Activated naive CD4-positive, alpha-beta T cell treated with anti-CD3 and anti-CD28 coated beads, Interleukin-2, amount 10 ng/mL, durations not matched to agents 5 hours and 36 hours (primary cell): ENCODE data around the gene ETV3. TPM values are rescaled to one million over a fixed set of nuclear protein-coding genes. Genes with fewer than 3 reads are reported as not detected.

Experiments used
- total RNA-seq, 2 experiments: library from RNA; stranded (reverse); gene quantifications; one replicate each; pipeline ENCODE4 v1.2.3, GENCODE V29; 2021

The ETV3 gene
- 10 to 100 TPM; 45.4 to 45.5 TPM for total RNA-seq

DNA sequence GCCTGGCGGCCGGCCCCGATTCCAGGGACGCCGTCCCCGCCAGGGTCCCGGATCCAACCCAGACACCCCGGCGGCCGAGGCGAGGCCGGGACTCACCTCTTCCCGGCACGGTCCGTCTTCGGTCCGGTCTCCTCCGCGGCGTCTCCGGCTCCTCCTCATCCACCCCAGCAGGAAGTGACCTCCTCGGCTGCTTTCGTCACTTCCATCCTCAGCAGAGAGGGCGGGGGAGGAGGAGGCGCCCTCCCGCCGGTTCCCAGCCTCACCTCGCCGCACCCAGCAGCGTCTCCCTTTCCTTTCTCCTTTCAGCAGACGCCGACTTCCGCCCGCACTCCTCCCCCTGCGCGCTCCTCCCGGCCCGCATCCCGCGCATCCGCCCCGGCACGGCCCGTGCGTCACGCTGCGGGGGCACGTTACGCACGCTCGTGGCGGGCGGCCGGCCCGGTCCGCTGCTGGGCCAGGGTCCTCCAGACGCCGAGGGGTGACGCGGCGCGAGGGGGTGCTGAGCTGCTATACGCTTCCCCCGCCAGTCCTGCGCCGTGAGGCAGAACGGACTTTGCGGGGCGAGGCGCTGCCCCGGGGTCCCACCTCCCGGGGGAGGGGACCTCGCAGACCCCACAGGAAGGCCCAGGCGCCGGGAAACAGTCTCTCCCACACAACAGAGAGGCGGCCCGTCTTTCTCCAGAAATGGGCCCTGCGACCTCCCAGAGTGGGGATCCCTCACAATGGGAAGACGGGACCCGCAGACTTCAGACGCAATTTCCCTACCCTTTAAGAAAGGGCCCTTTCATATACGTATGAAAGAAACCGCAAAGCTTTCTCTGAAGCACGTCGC lies at the start of gene ETV3:
TSS of gene ETV3 (minus strand) at position 176 of the 832 bp plus-strand sequence. CDS start 2,043 bp downstream, outside the sequence.

DNA sequence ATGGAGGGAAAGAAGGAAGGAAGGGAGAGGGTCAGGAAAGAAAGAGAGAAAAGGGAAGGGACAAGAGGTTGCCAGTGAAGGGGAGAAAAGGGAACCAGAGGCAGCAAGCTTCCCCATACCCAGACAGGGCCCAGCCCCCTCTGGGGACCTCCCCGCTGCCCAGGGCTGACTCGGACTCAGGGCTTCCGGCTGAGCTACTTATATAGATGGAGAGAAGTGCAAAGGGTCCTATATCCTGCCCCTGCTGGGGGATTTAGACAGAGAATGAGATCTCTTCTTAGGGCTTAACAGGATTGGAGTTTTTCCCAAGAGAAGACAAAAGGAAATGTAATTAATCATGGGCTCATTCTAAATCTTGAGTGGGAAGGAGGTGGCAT lies 38.6 kb downstream of the ETV3 start, which contains the start of gene ETV3L:
TSS of gene ETV3L (minus strand) at position 176 of the 377 bp plus-strand sequence. CDS start 285 bp downstream, outside the sequence.

Other genes starting within 250 kb of the ETV3 start
- gene PEAR1, start 244.7 kb downstream of the ETV3 start, total RNA-seq: under 1 TPM; 0.28 to 0.31 TPM
- not detected for gene LRRC71, start 217.8 kb downstream of the ETV3 start, total RNA-seq
- 10 to 100 TPM; 30.7 to 33.2 TPM for gene ARHGEF11, start 92.7 kb downstream of the ETV3 start, total RNA-seq
- not detected for gene ETV3L, start 38.6 kb downstream of the ETV3 start, total RNA-seq